NT2/D1 (cell line): ENCODE results near the gene EML1.

Experiments
- SUZ12 ChIP-seq: IDR thresholded peaks from 2 replicates; pipeline ENCODE4 v1.6.1; 2011; ENCODE audit not compliant: insufficient read length, insufficient read depth; ENCODE audit errors: extremely low read depth
- YY1 ChIP-seq: IDR thresholded peaks from 2 replicates; pipeline ENCODE4 v1.6.1; 2011; ENCODE audit not compliant: insufficient read length, insufficient read depth
- ZNF274 ChIP-seq: IDR thresholded peaks from 2 replicates; pipeline ENCODE4 v1.6.1; 2011; ENCODE audit warnings: mild to moderate bottlenecking, low read depth, low read length

GRCh38 chr14:99820702-99821331 is 27.6 kb downstream of the EML1 start:
- TF ChIP-seq YY1: no peak
- TF ChIP-seq ZNF274: no peak
- TF ChIP-seq SUZ12: no peak
